GM12878 (cell line): ENCODE measurements around the gene SLC24A4. TPM values are rescaled to one million over a fixed set of nuclear protein-coding genes. Genes with fewer than 3 reads are reported as not detected.

ENCODE experiments used
- ATAC-seq: fragments of 200-7000 bp; cut with Tn5 transposase; 3 replicates; pipeline ENCODE4 v1.9.1; 2020; ENCODE audit warnings: mild to moderate bottlenecking, moderate library complexity
- BruUV-seq: library from RNA; stranded (reverse); fragments of 400-500 nt; replicated peaks from 2 replicates; lab custom pipeline; 2021; lab: Mats Ljungman, UMichigan
- CTCF ChIA-PET: fragments of 300-600 bp; sonication (Branson Sonifier 250); formaldehyde crosslinking; extraction: SDS; loops from one replicate; lab custom pipeline; 2021; ENCODE audit warnings: inconsistent platforms; lab: Yijun Ruan, JAX
- POLR2A ChIA-PET: fragments of 350-600 bp; formaldehyde crosslinking; extraction: SDS; loops from one replicate; lab custom pipeline; 2021; ENCODE audit warnings: inconsistent platforms; lab: Charles Lee
- RAD21 ChIA-PET: fragments of 300-600 bp; sonication (Branson Sonifier 250); formaldehyde crosslinking; loops from one replicate; lab custom pipeline; 2023; ENCODE audit warnings: antibody characterized with exemption; ENCODE audit not compliant: unreplicated experiment; lab: Charles Lee
- SMC1A ChIA-PET: fragments of 300-600 bp; sonication (Branson Sonifier 250); formaldehyde crosslinking; loops from one replicate; lab custom pipeline; 2023; ENCODE audit not compliant: unreplicated experiment, uncharacterized antibody; lab: Charles Lee
- DNase-seq: peaks from one replicate; pipeline ENCODE4 v3.0.0-alpha.2; 2011; ENCODE audit warnings: low read depth, low spot score
- FAIRE-seq: peaks from 3 replicates; lab custom pipeline; 2011; peaks lifted over from hg19 to GRCh38; lab: Jason Lieb, UNC
- H2AFZ ChIP-seq: 2 replicates; pipeline ENCODE4 v1.6.0; 2011; ENCODE audit warnings: low read depth, low read length, control low read depth; ENCODE audit not compliant: control insufficient read depth
- H3K27ac ChIP-seq: 2 replicates; pipeline ENCODE4 v1.5.1; 2011; ENCODE audit warnings: control low read depth; ENCODE audit not compliant: control insufficient read depth, insufficient read depth
- H3K27me3 ChIP-seq, 2 experiments: replicated peaks in 1 of 2; 2 replicates each; pipeline versions ENCODE4 v1.6.0 to v1.6.1; 2011; ENCODE audit warnings: low read length in 1 of 2; ENCODE audit not compliant: control insufficient read depth in 2 of 2, insufficient read depth in 2 of 2
- H3K36me3 ChIP-seq, 2 experiments: 2 replicates each; pipeline ENCODE4 v1.5.1; 2011; ENCODE audit warnings: low read length in 1 of 2; ENCODE audit not compliant: control insufficient read depth in 2 of 2, insufficient read depth in 2 of 2
- H3K4me1 ChIP-seq: 2 replicates; pipeline ENCODE4 v1.6.1; 2011; ENCODE audit warnings: mild to moderate bottlenecking, low read length, moderate library complexity, mixed read lengths; ENCODE audit not compliant: control insufficient read depth, insufficient read depth
- H3K4me2 ChIP-seq: 2 replicates; pipeline ENCODE4 v1.6.0; 2011; ENCODE audit warnings: control low read depth; ENCODE audit not compliant: control insufficient read depth, insufficient read depth
- H3K4me3 ChIP-seq: fragments of 200-600 bp; sonication (generic); 2 replicates; pipeline ENCODE4 v1.5.1; 2016
- H3K79me2 ChIP-seq: 2 replicates; pipeline ENCODE4 v1.6.0; 2011; ENCODE audit warnings: low read length; ENCODE audit not compliant: control insufficient read depth, insufficient read depth
- H3K9ac ChIP-seq: 2 replicates; pipeline ENCODE4 v1.8.0; 2011; ENCODE audit warnings: low read length, control low read depth, mixed read lengths; ENCODE audit not compliant: control insufficient read depth, insufficient read depth
- H3K9me3 ChIP-seq: replicated peaks from 3 replicates; pipeline ENCODE4 v1.5.1; 2011; ENCODE audit warnings: mild to moderate bottlenecking, low read length; ENCODE audit not compliant: control insufficient read depth, insufficient read depth
- H4K20me1 ChIP-seq: 2 replicates; pipeline ENCODE4 v1.6.0; 2011; ENCODE audit not compliant: control insufficient read depth, insufficient read depth
- CEBPB ChIP-seq, 2 experiments: fragments of 150-350 bp in 1 of 2; IDR thresholded peaks; 2 replicates each; pipeline ENCODE4 v1.6.1; 2012 to 2014; ENCODE audit warnings: low read depth in 2 of 2, low read length in 2 of 2, borderline replicate concordance in 1 of 2, inconsistent platforms in 1 of 2
- CHD2 ChIP-seq: IDR thresholded peaks from 2 replicates; pipeline ENCODE4 v1.6.1; 2011; ENCODE audit warnings: low read depth, low read length, improper control_type of control experiment, borderline replicate concordance
- EGR1 ChIP-seq, 2 experiments: IDR thresholded peaks; 1 replicate in 1 of 2; 2 replicates in 1 of 2; pipeline ENCODE4 v1.6.1; 2011 to 2012; ENCODE audit warnings: low read depth in 2 of 2, low read length in 2 of 2, borderline replicate concordance in 1 of 2, mild to moderate bottlenecking in 1 of 2, moderate library complexity in 1 of 2
- JUND ChIP-seq: IDR thresholded peaks from 2 replicates; pipeline ENCODE4 v1.6.1; 2012; ENCODE audit warnings: low read depth, mild to moderate bottlenecking, low read length, improper control_type of control experiment, moderate library complexity
- MXI1 ChIP-seq: fragments of 150-350 bp; IDR thresholded peaks from 2 replicates; pipeline ENCODE4 v1.6.1; 2011; ENCODE audit warnings: low read depth, mild to moderate bottlenecking, inconsistent platforms, low read length, improper control_type of control experiment
- PAX8 ChIP-seq: fragments of 450-650 bp; IDR thresholded peaks from 2 replicates; pipeline ENCODE4 v1.6.1; 2017; ENCODE audit warnings: mild to moderate bottlenecking, moderate library complexity
- PBX3 ChIP-seq: IDR thresholded peaks from 2 replicates; pipeline ENCODE4 v1.6.1; 2011; ENCODE audit warnings: mild to moderate bottlenecking, low read depth, low read length, moderate library complexity; ENCODE audit not compliant: insufficient replicate concordance
- POLR2AphosphoS2 ChIP-seq: IDR thresholded peaks from 2 replicates; pipeline ENCODE4 v1.6.1; 2011; ENCODE audit warnings: low read depth, mild to moderate bottlenecking, low read length, improper control_type of control experiment, moderate library complexity
- STAT3 ChIP-seq: IDR thresholded peaks from 2 replicates; pipeline ENCODE4 v1.6.1; 2011; ENCODE audit warnings: low read depth, low read length, improper control_type of control experiment
- TARDBP ChIP-seq: IDR thresholded peaks from 2 replicates; pipeline ENCODE4 v1.6.1; 2016; ENCODE audit warnings: borderline replicate concordance
- TBL1XR1 ChIP-seq: IDR thresholded peaks from 2 replicates; pipeline ENCODE4 v1.6.1; 2012; ENCODE audit warnings: low read depth, low read length, improper control_type of control experiment
- YBX1 ChIP-seq: fragments of 450-650 bp; IDR thresholded peaks from 2 replicates; pipeline ENCODE4 v1.6.1; 2016; ENCODE audit warnings: antibody characterized with exemption
- ZBED1 ChIP-seq: IDR thresholded peaks from 2 replicates; pipeline ENCODE4 v1.6.1; 2016; ENCODE audit warnings: borderline replicate concordance
- ZSCAN29 ChIP-seq: fragments of 450-650 bp; IDR thresholded peaks from 2 replicates; pipeline ENCODE4 v1.6.1; 2017; ENCODE audit warnings: mild to moderate bottlenecking, moderate library complexity
- WGBS: methylation state at CpG from one replicate; pipeline ENCODE4 v1.1.6; 2016; ENCODE audit warnings: low lambda C conversion rate; ENCODE audit not compliant: insufficient replicate concordance, insufficient coverage; ENCODE audit errors: missing lambda C conversion rate; 5-methylcytosine and 5-hydroxymethylcytosine counted together
- in situ Hi-C: fragments of 300-500 bp; cut with MboI; formaldehyde crosslinking; loops from 9 replicates; pipeline ENCODE4 v1.14.3; 2018; ENCODE audit warnings: mixed read lengths
- intact Hi-C: fragments of 100-400 bp; cut with micrococcal nuclease; formaldehyde crosslinking; loops from one replicate; pipeline ENCODE4 v1.14.2; 2022; ENCODE audit not compliant: unreplicated experiment
- polyA plus RNA-seq, 11 experiments: library from polyadenylated mRNA; depleted of rRNA in 4 of 11; unstranded in 6 of 11; stranded (reverse) in 5 of 11; fragments of >200 nt; fragmentation: Nextera tagmentation in 4 of 11; fragmentation: Illumina TruSeq in 1 of 11; extraction: Ambion mirVana in 4 of 11; extraction: Trizol in 1 of 11; gene quantifications; 1 replicate in 1 of 11; 2 replicates in 10 of 11; pipeline versions ENCODE4 v1.2.1 to v1.2.3, GENCODE V29; 2011 to 2016; ENCODE audit warnings: inconsistent platforms in 2 of 11, missing spikeins in 2 of 11, low read depth in 1 of 11
- total RNA-seq, 4 experiments: library from RNA; depleted of rRNA in 3 of 4; stranded (reverse); fragments of >200 nt in 3 of 4; fragmentation: Illumina TruSeq in 1 of 4; extraction: Trizol in 1 of 4; gene quantifications; 2 replicates each; pipeline versions ENCODE4 v1.2.1 to v1.2.3, GENCODE V29; 2013 to 2021
- TF ChIP-seq, protein P1 (sequence below): fragments of 450-650 bp; formaldehyde crosslinking; IDR thresholded peaks from 2 replicates; pipeline ENCODE4 v1.4.0; 2022; ENCODE audit warnings: mild to moderate bottlenecking, moderate library complexity

The SLC24A4 gene
- total and polyA plus RNA-seq, 10 of the 15 experiments (the other 5 are each of a cell fraction or from before 2014, with no cell fraction given) = under 0.01 to 0.46 (median 0.04) TPM; not detected in 5

DNA sequence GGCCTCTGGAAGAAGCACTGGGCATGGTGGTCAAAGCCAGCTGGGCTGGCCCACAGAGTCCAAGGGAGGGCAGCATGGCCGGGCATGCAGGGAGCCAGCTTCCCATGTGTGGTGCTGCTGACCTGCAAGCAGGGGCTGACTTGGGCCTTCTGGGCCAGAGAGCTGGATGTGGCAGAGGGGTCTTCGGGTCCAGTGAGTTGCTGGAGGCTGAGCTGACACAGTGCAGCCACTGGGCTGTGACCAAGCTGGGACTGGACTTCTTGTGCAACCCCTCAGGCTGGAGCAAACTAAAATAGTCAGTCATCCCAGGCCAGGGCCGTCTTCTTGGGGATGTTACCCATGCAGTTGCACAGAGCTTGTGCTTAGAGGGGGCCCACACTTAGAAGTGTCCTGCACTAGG is 183.3 kb downstream of the SLC24A4 start:
- ChIA-PET SMC1A (interaction anchor here (0.8 to 1.3 kb wide), 3 partner anchors 11 to 41 kb away, joined by 3 to 4 read pairs (median 4); no protein-coding TSS in a partner anchor), POLR2A (no interaction called here), CTCF (interaction anchor here (1.0 kb wide), 2 partner anchors 104 to 177 kb away, joined by 3 read pairs; no protein-coding TSS in a partner anchor), RAD21 (interaction anchor here (1.5 kb wide), 1 partner anchor 63 kb away, joined by 5 read pairs; no protein-coding TSS in a partner anchor)
- TF ChIP-seq, protein P1, sequence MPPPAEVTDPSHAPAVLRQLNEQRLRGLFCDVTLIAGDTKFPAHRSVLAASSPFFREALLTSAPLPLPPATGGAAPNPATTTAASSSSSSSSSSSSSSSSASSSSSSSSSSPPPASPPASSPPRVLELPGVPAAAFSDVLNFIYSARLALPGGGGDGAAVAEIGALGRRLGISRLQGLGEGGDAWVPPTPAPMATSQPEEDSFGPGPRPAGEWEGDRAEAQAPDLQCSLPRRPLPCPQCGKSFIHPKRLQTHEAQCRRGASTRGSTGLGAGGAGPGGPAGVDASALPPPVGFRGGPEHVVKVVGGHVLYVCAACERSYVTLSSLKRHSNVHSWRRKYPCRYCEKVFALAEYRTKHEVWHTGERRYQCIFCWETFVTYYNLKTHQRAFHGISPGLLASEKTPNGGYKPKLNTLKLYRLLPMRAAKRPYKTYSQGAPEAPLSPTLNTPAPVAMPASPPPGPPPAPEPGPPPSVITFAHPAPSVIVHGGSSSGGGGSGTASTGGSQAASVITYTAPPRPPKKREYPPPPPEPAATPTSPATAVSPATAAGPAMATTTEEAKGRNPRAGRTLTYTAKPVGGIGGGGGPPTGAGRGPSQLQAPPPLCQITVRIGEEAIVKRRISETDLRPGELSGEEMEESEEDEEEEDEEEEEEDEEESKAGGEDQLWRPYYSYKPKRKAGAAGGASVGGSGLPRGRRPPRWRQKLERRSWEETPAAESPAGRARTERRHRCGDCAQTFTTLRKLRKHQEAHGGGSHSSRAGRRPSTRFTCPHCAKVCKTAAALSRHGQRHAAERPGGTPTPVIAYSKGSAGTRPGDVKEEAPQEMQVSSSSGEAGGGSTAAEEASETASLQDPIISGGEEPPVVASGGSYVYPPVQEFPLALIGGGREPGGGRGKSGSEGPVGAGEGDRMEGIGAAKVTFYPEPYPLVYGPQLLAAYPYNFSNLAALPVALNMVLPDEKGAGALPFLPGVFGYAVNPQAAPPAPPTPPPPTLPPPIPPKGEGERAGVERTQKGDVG (CRISPR knock-in tag) = no peak
- TF ChIP-seq PBX3 = no peak
- TF ChIP-seq EGR1 (IDR thresholded peaks at IDR 0.05; ENCODE audit: borderline replicate concordance in 1 of 2, low read depth in 2 of 2, low read length in 2 of 2) = no peak
- no peak for TF ChIP-seq CHD2
- no peak for TF ChIP-seq JUND
- no peak for TF ChIP-seq CEBPB (IDR thresholded peaks at IDR 0.05; ENCODE audit: borderline replicate concordance in 1 of 2, low read depth in 2 of 2, low read length in 2 of 2)
- no peak for TF ChIP-seq YBX1
- no peak for TF ChIP-seq ZBED1
- no peak for TF ChIP-seq TBL1XR1
- no peak for TF ChIP-seq TARDBP
- TF ChIP-seq PAX8 = no peak
- TF ChIP-seq STAT3 = no peak
- no peak for TF ChIP-seq ZSCAN29
- no peak for TF ChIP-seq MXI1
- no peak for TF ChIP-seq POLR2AphosphoS2
- in situ Hi-C loops = no loop called here
- no peak overlapping the region for H2AFZ ChIP-seq
- H3K9me3 ChIP-seq = no peaks in the 10 kb centered on the region
- no peak overlapping the region for H3K9ac ChIP-seq
- no peaks in the 10 kb centered on the region for H4K20me1 ChIP-seq
- peaks cover 14% of the 10 kb centered on the region for H3K4me1 ChIP-seq
- no peak overlapping the region for H3K4me3 ChIP-seq
- no peak for FAIRE-seq
- H3K36me3 ChIP-seq = no peaks in the 10 kb centered on the region
- no TSS peak for BruUV-seq
- intact Hi-C loops = no loop called here
- H3K27me3 ChIP-seq = no peaks in the 10 kb centered on the region
- no peaks in the 10 kb centered on the region for H3K79me2 ChIP-seq
- DNase-seq = no peak
- H3K27ac ChIP-seq = no peak overlapping the region
- 46% methylated on average over 3 of the region's 3 CpGs for WGBS
- H3K4me2 ChIP-seq = no peak overlapping the region
- no peak for ATAC-seq
